VCaP (cell line): ENCODE data around the gene SH3BGRL2.
A peak's percentile ranks its signal among the peaks of the same experiment; 100 is the strongest.
"Not testable (repeated sequence)": the region's sequence is repeated elsewhere in the genome, so short reads cannot be mapped to it uniquely, and the experiment has no call there.

ENCODE experiments used
- H3K27ac ChIP-seq: fragments of 450-650 bp; 2 replicates; pipeline ENCODE4 v1.5.1; 2017
- CTCF ChIP-seq: fragments of 450-650 bp; conservative IDR thresholded peaks from 2 replicates; pipeline ENCODE4 v1.5.1; 2017; ENCODE audit warnings: mild to moderate bottlenecking, moderate library complexity

SH3BGRL2 gene

GRCh38 chr6:79670789-79671188, 39.7 kb downstream of the SH3BGRL2 start:
- no peak for TF ChIP-seq CTCF
- peak overlapping the region; percentile 69 for H3K27ac ChIP-seq

DNA sequence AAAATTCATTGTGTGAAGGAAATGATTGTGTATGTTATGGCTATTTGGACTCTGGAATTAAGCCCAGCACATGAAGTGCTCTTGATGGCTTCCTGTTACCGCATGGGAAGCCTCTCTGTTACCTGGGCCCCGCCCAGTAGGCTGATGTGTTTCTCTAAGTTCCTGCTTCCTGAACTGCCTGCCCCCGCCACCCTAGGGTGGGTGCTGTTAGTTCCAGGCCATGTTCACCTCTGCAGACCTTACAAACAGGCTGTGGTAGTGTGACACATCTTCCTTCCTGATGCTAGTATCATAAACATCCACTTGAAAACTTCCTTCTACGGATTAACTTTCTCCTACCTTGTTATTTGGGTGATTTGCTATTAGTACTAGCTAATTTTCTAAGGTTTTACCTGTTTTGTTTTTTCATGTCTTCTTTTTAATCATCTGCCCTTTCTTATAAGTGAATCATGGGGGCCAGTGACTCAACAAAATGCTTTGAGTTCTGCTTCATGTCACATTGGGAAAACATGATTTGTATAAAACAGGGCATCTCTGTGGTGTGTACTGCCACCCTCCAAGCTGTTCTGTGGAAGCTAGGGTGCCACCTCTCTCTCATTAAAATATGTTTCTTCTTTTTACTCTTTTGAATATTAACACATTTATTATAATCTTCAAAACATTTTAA, 40.6 kb downstream of the SH3BGRL2 start:
- peak overlapping the region; percentile 69 for H3K27ac ChIP-seq
- TF ChIP-seq CTCF, result no peak

- H3K27ac ChIP-seq, result peak overlapping the region; percentile 69
- peak; percentile 78 for TF ChIP-seq CTCF
Observed at GRCh38 chr6:79672631-79673111, 41.5 kb downstream of the SH3BGRL2 start.

DNA sequence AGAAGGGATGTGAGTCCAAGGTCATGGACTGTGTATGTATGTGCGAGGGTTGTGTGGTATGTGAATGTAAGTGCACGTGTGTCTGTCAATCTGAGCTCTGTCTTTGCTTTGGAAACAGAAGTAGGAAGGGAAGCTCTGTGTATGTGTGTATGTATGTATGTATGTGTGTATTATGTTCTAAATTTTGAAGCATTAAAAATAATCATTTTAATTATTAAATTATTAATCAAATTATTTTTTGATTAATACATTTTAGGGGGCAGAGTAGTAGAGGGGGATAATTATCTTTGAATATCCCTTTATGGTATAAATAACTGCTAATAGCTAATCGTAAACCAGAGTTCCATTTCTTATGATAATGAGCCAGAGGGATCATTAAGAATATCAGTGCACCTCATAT, 42.8 kb downstream of the SH3BGRL2 start:
- no peak overlapping the region for H3K27ac ChIP-seq
- TF ChIP-seq CTCF, result no peak

GRCh38 chr6:79676785-79677736, 45.9 kb downstream of the SH3BGRL2 start:
- no peak overlapping the region for H3K27ac ChIP-seq
- TF ChIP-seq CTCF, result no peak

- H3K27ac ChIP-seq, result not testable (repeated sequence)
Observed at GRCh38 chr6:79682682-79683081, 51.6 kb downstream of the SH3BGRL2 start.

DNA sequence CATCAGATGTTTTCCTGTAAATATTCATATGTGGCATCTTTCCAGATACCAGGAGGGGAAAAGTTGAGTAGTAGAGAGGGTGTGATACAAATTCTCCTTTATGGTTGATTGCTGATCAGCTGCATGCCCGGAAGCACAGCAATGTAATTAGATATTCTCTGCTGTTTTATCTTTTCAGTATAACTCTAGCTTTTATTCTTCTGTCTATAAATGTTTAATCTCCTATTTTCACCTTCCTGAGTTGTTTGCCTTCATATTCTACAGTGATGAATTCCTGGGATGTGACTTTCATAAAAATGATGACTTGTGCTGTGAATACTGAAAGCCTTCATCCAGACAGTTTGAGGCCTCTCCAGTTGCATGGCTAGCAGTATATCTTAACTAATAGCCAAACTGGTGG, 53.7 kb downstream of the SH3BGRL2 start:
- no peak for TF ChIP-seq CTCF
- no peak overlapping the region for H3K27ac ChIP-seq
